ENCODE results near the gene MMP27. TPM values are rescaled to one million over a fixed set of nuclear protein-coding genes. Genes with fewer than 3 reads are reported as not detected.

MMP27 gene
- total and polyA plus RNA-seq, 8 donors: not detected

- Histone ChIP-seq H3K4me3 (no peak overlapping the region), H3K27me3 (no peaks in the 10 kb centered on the region), H3K9me3 (no peaks in the 10 kb centered on the region), H3K36me3 (no peaks in the 10 kb centered on the region), H3K4me1 (no peaks in the 10 kb centered on the region), H3K27ac (no peak overlapping the region)
- WGBS, 5 donors: 84 to 91% (median 89%) methylated on average over 1 of the region's 1 CpG
- intact Hi-C loops (cut with DNase I; ENCODE audit: low total_unique reads): no loop called here
- TF ChIP-seq POLR2A (IDR thresholded peaks at IDR 0.05) (no peak), POLR2AphosphoS5 (IDR thresholded peaks at IDR 0.05) (no peak), CTCF (IDR thresholded peaks at IDR 0.05) (no peak), EP300 (IDR thresholded peaks at IDR 0.05) (no peak)
- no peak for DNase-seq
Measured at GRCh38 chr11:102716527-102716926, 11.0 kb upstream of the MMP27 start.

- DNase-seq: no peak
- H3K27me3 ChIP-seq: no peaks in the 10 kb centered on the region
- no peak overlapping the region for H3K4me3 ChIP-seq
- no peaks in the 10 kb centered on the region for H3K9me3 ChIP-seq
- no peak overlapping the region for H3K27ac ChIP-seq
- 81 to 94% (median 85%) methylated on average over 3 of the region's 3 CpGs for WGBS, 5 donors
- H3K4me1 ChIP-seq: no peaks in the 10 kb centered on the region
- intact Hi-C loops (cut with DNase I; ENCODE audit: low total_unique reads): no loop called here
- TF ChIP-seq CTCF (IDR thresholded peaks at IDR 0.05) (no peak), POLR2A (IDR thresholded peaks at IDR 0.05) (no peak), POLR2AphosphoS5 (IDR thresholded peaks at IDR 0.05) (no peak), EP300 (IDR thresholded peaks at IDR 0.05) (no peak)
- no peaks in the 10 kb centered on the region for H3K36me3 ChIP-seq
Measured at GRCh38 chr11:102712137-102712536, 6.6 kb upstream of the MMP27 start.

GRCh38 chr11:102709201-102709945 is 3.8 kb upstream of the MMP27 start:
- peaks cover 0 to 5% (median 2%) of the 10 kb centered on the region in 4 donors for H3K4me1 ChIP-seq
- intact Hi-C loops (cut with DNase I; ENCODE audit: low total_unique reads): no loop called here
- H3K4me3 ChIP-seq: no peak overlapping the region
- H3K27ac ChIP-seq: no peak overlapping the region
- H3K36me3 ChIP-seq: no peaks in the 10 kb centered on the region
- H3K9me3 ChIP-seq: no peaks in the 10 kb centered on the region
- 79 to 89% (median 83%) methylated on average over 2 of the region's 2 CpGs for whole genome bisulfite sequencing, 5 donors
- DNase-seq: no peak
- TF ChIP-seq POLR2A (IDR thresholded peaks at IDR 0.05) (no peak), POLR2AphosphoS5 (IDR thresholded peaks at IDR 0.05) (no peak), EP300 (IDR thresholded peaks at IDR 0.05) (no peak), CTCF (IDR thresholded peaks at IDR 0.05) (no peak)
- no peaks in the 10 kb centered on the region for H3K27me3 ChIP-seq

GRCh38 chr11:102708654-102709053 is 3.1 kb upstream of the MMP27 start:
- 69 to 89% (median 78%) methylated on average over 4 of the region's 4 CpGs for WGBS, 5 donors
- intact Hi-C loops (cut with DNase I; ENCODE audit: low total_unique reads): no loop called here
- no peak for TF ChIP-seq CTCF (IDR thresholded peaks at IDR 0.05)
- TF ChIP-seq POLR2AphosphoS5 (IDR thresholded peaks at IDR 0.05): no peak
- no peak for TF ChIP-seq POLR2A (IDR thresholded peaks at IDR 0.05)
- no peak for TF ChIP-seq EP300 (IDR thresholded peaks at IDR 0.05)

More at GRCh38 chr11:102708654-102709053, 3.1 kb upstream of the MMP27 start:
- H3K36me3 ChIP-seq: no peaks in the 10 kb centered on the region
- H3K4me3 ChIP-seq: no peak overlapping the region
- peaks cover 0 to 5% (median 2%) of the 10 kb centered on the region in 4 donors for H3K4me1 ChIP-seq
- H3K27ac ChIP-seq: no peak overlapping the region
- no peak for DNase-seq
- no peaks in the 10 kb centered on the region for H3K9me3 ChIP-seq
- no peaks in the 10 kb centered on the region for H3K27me3 ChIP-seq
